Measurements from ENCODE around the gene SERPING1.

DNA sequence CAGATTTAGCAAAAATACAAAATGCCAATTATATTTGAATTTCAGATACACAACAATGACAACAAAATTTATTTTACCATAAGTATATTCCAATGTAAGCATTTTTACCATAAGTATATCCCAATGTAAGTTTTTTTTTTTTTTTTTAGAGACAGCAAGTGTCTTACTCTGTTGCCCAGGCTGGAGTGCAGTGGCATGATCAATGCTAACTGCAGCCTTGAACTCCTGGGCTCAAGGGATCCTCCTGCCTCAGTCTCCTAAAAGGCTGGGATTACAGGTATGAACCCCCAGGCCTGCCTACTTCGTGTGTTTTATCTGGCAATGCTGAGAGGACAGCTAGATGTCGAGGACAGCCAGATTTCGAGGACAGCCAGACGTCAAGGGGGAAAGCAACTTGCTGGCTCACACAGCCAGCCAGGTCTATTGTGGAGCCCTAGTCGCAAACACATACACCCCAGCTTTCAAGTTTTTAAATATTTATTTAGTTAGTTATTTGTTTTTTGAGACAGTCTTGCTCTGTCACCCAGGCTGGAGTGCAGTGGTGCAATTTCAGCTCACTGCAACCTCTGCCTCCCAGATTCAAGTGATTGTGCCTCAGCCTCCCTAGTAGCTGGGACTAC is 1.1 kb upstream of the SERPING1 start:
- TF ChIP-seq, protein P1, sequence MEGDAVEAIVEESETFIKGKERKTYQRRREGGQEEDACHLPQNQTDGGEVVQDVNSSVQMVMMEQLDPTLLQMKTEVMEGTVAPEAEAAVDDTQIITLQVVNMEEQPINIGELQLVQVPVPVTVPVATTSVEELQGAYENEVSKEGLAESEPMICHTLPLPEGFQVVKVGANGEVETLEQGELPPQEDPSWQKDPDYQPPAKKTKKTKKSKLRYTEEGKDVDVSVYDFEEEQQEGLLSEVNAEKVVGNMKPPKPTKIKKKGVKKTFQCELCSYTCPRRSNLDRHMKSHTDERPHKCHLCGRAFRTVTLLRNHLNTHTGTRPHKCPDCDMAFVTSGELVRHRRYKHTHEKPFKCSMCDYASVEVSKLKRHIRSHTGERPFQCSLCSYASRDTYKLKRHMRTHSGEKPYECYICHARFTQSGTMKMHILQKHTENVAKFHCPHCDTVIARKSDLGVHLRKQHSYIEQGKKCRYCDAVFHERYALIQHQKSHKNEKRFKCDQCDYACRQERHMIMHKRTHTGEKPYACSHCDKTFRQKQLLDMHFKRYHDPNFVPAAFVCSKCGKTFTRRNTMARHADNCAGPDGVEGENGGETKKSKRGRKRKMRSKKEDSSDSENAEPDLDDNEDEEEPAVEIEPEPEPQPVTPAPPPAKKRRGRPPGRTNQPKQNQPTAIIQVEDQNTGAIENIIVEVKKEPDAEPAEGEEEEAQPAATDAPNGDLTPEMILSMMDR (IDR thresholded peaks at IDR 0.05), result no peak
- no peak for TF ChIP-seq POLR2A (IDR thresholded peaks at IDR 0.05)

Measured in uterus (tissue), 2 donors.